Keratinocyte (primary cell): ENCODE results near the gene OGA. TPM values are rescaled to one million over a fixed set of nuclear protein-coding genes. Genes with fewer than 3 reads are reported as not detected.

Experiments
- DNase-seq: peaks from one replicate; pipeline ENCODE4 v3.0.0-alpha.2; 2011; ENCODE audit warnings: low read depth, missing footprints, low spot score
- FAIRE-seq: peaks from 2 replicates; lab custom pipeline; 2011; peaks lifted over from hg19 to GRCh38; lab: Jason Lieb, UNC
- H2AFZ ChIP-seq: 2 replicates; pipeline ENCODE4 v1.6.0; 2012; ENCODE audit warnings: low read length, control low read depth, inconsistent platforms; ENCODE audit not compliant: control insufficient read depth
- H3K27ac ChIP-seq: 2 replicates; pipeline ENCODE4 v1.5.1; 2011; ENCODE audit warnings: low read length; ENCODE audit not compliant: control insufficient read depth, insufficient read depth
- H3K27me3 ChIP-seq: 3 replicates; pipeline ENCODE4 v1.6.0; 2011; ENCODE audit warnings: low read length; ENCODE audit not compliant: control insufficient read depth, insufficient read depth; ENCODE audit errors: extremely low read depth
- H3K36me3 ChIP-seq, 2 experiments: 2 replicates in 1 of 2; 3 replicates in 1 of 2; pipeline ENCODE4 v1.5.1; 2011; ENCODE audit warnings: low read length in 2 of 2, mild to moderate bottlenecking in 1 of 2; ENCODE audit not compliant: control insufficient read depth in 2 of 2, insufficient read depth in 2 of 2; ENCODE audit errors: extremely low read depth in 1 of 2
- H3K4me1 ChIP-seq: 3 replicates; pipeline ENCODE4 v1.5.1; 2011; ENCODE audit warnings: low read length; ENCODE audit not compliant: control insufficient read depth, insufficient read depth; ENCODE audit errors: extremely low read depth
- H3K4me2 ChIP-seq: 3 replicates; pipeline ENCODE4 v1.6.0; 2011; ENCODE audit warnings: low read depth, low read length; ENCODE audit not compliant: control insufficient read depth, insufficient read depth; ENCODE audit errors: extremely low read depth
- H3K4me3 ChIP-seq, 3 experiments: fragments of 200-600 bp in 1 of 3; sonication (generic) in 1 of 3; 2 replicates in 2 of 3; 3 replicates in 1 of 3; pipeline ENCODE4 v1.5.1; 2011 to 2016; ENCODE audit warnings: low read length in 3 of 3, mild to moderate bottlenecking in 3 of 3, control low read depth in 2 of 3, inconsistent platforms in 1 of 3, low read depth in 1 of 3, mixed read lengths in 1 of 3, mixed run types in 1 of 3, moderate library complexity in 1 of 3; ENCODE audit not compliant: control insufficient read depth in 2 of 3, insufficient read depth in 2 of 3; ENCODE audit errors: extremely low read depth in 1 of 3
- H3K79me2 ChIP-seq: 2 replicates; pipeline ENCODE4 v1.6.0; 2012; ENCODE audit warnings: low read length; ENCODE audit not compliant: control insufficient read depth, insufficient read depth
- H3K9ac ChIP-seq: 3 replicates; pipeline ENCODE4 v1.6.0; 2011; ENCODE audit warnings: low read length; ENCODE audit not compliant: control insufficient read depth, insufficient read depth; ENCODE audit errors: extremely low read depth
- H3K9me1 ChIP-seq: 3 replicates; pipeline ENCODE4 v1.6.0; 2011; ENCODE audit warnings: low read length; ENCODE audit not compliant: control insufficient read depth, insufficient read depth; ENCODE audit errors: extremely low read depth
- H3K9me3 ChIP-seq: 2 replicates; pipeline ENCODE4 v1.5.1; 2012; ENCODE audit warnings: low read depth, low read length; ENCODE audit not compliant: control insufficient read depth
- H4K20me1 ChIP-seq: 3 replicates; pipeline ENCODE4 v1.6.0; 2011; ENCODE audit warnings: low read length; ENCODE audit not compliant: control insufficient read depth, insufficient read depth; ENCODE audit errors: extremely low read depth
- CTCF ChIP-seq, 3 experiments: IDR thresholded peaks in 1 of 3; conservative IDR thresholded peaks in 1 of 3; optimal IDR thresholded peaks in 1 of 3; 2 replicates in 2 of 3; 3 replicates in 1 of 3; pipeline versions ENCODE3 to v1.5.1; 2011; ENCODE audit warnings: low read length in 3 of 3, mild to moderate bottlenecking in 3 of 3, moderate library complexity in 2 of 3, control low read depth in 1 of 3, inconsistent platforms in 1 of 3; ENCODE audit not compliant: insufficient read depth in 2 of 3; ENCODE audit errors: extremely low read depth in 1 of 3
- EZH2 ChIP-seq: IDR thresholded peaks from one replicate; pipeline ENCODE4 v1.6.1; 2012; ENCODE audit warnings: inconsistent platforms, mild to moderate bottlenecking, low read length, moderate library complexity
- dilution Hi-C: fragments of 300-500 bp; cut with MboI; formaldehyde crosslinking; loops from one replicate; pipeline ENCODE4 v1.7.0; 2020; ENCODE audit warnings: low sequenced_read_pairs; ENCODE audit not compliant: extremely low pct_ligation_motif_present
- polyA plus RNA-seq, 5 experiments: library from polyadenylated mRNA; depleted of rRNA in 3 of 5; stranded (reverse) in 3 of 5; stranded (forward) in 1 of 5; unstranded in 1 of 5; fragments of >200 nt; gene quantifications; 1 replicate in 1 of 5; 2 replicates in 3 of 5; 3 replicates in 1 of 5; pipeline versions ENCODE4 v1.2.1 to v1.2.3, GENCODE V29; 2011 to 2012; ENCODE audit warnings: missing spikeins in 2 of 5, low read depth in 1 of 5, low replicate concordance in 1 of 5

The OGA gene
- polyA plus RNA-seq, 1 donor (not counting 4 experiments of a cell fraction or from before 2014, with no cell fraction given) = 104 TPM

- H3K9me1 ChIP-seq = no peaks in the 10 kb centered on the region
- no peaks in the 10 kb centered on the region for H3K79me2 ChIP-seq
- H3K36me3 ChIP-seq = no peaks in the 10 kb centered on the region
- no peak overlapping the region for H3K27ac ChIP-seq
- DNase-seq (no peak), FAIRE-seq (no peak)
- no peak for TF ChIP-seq CTCF (optimal IDR thresholded peaks at IDR 0.05 in 1 of 3, IDR thresholded peaks at IDR 0.05 in 1 of 3, conservative IDR thresholded peaks at IDR 0.05 in 1 of 3; ENCODE audit: extremely low read depth in 1 of 3, insufficient read depth in 2 of 3, low read length in 3 of 3)
- TF ChIP-seq EZH2 = no peak
- no peaks in the 10 kb centered on the region for H3K4me1 ChIP-seq
- H3K9me3 ChIP-seq = no peaks in the 10 kb centered on the region
- H4K20me1 ChIP-seq = no peaks in the 10 kb centered on the region
- H3K9ac ChIP-seq = no peak overlapping the region
- no peak overlapping the region for H3K4me2 ChIP-seq
- dilution Hi-C loops = no loop called here
- peaks cover 56% of the 10 kb centered on the region for H3K27me3 ChIP-seq
- no peak overlapping the region for H2AFZ ChIP-seq
- H3K4me3 ChIP-seq = no peak overlapping the region
These were observed 51.9 kb downstream of the OGA start for GRCh38 chr10:101766306-101766705.

- TF ChIP-seq EZH2 (no peak), CTCF (optimal IDR thresholded peaks at IDR 0.05 in 1 of 3, IDR thresholded peaks at IDR 0.05 in 1 of 3, conservative IDR thresholded peaks at IDR 0.05 in 1 of 3; ENCODE audit: extremely low read depth in 1 of 3, insufficient read depth in 2 of 3, low read length in 3 of 3) (no peak)
- Histone ChIP-seq H3K4me2 (no peak overlapping the region), H3K4me3 (no peak overlapping the region), H3K79me2 (no peaks in the 10 kb centered on the region), H4K20me1 (no peaks in the 10 kb centered on the region), H3K4me1 (no peaks in the 10 kb centered on the region), H3K9ac (no peak overlapping the region), H3K27me3 (peaks cover 38% of the 10 kb centered on the region), H3K27ac (no peak overlapping the region), H3K9me1 (no peaks in the 10 kb centered on the region), H2AFZ (no peak overlapping the region), H3K36me3 (no peaks in the 10 kb centered on the region), H3K9me3 (no peaks in the 10 kb centered on the region)
- DNase-seq = no peak
- dilution Hi-C loops = no loop called here
- FAIRE-seq = no peak
These were observed 55.0 kb downstream of the OGA start for GRCh38 chr10:101763141-101763846.
